Measurements from ENCODE around the gene UQCR10.

Gene UQCR10

DNA sequence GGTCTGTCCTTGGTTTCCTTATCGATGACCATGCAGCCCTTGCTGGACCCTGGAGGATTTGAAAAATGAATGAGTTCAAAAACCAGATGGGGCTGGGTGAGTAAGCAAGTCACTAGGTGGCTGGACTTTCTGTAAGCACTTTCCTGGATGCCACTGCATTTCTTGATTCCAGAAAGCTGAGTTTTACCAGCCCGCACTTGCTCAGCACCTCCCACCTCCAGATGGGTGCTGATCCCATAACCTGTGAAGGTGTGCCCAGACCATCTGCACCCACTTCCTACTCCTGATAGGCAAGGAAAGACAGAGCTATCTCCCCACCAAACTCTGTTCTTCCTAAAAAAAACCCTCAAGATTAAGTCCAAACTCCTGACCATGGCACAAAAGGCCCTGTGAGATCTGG is 49.8 kb downstream of the UQCR10 start:
- Histone ChIP-seq H2AFZ (no peak overlapping the region), H3K27me3 (ENCODE audit: control insufficient read depth, insufficient read depth, low read length) (no peaks in the 10 kb centered on the region), H3K4me3 (ENCODE audit: low read depth, low read length) (no peak overlapping the region), H3K79me2 (no peaks in the 10 kb centered on the region), H3K9me3 (ENCODE audit: control insufficient read depth, low read length) (no peaks in the 10 kb centered on the region), H3K36me3 (ENCODE audit: control insufficient read depth, insufficient read depth, low read length) (no peaks in the 10 kb centered on the region), H3K9ac (no peak overlapping the region), H3K4me2 (ENCODE audit: low read length) (no peak overlapping the region), H3K4me1 (no peaks in the 10 kb centered on the region), H3K27ac (no peak overlapping the region)
- TF ChIP-seq, protein P1, sequence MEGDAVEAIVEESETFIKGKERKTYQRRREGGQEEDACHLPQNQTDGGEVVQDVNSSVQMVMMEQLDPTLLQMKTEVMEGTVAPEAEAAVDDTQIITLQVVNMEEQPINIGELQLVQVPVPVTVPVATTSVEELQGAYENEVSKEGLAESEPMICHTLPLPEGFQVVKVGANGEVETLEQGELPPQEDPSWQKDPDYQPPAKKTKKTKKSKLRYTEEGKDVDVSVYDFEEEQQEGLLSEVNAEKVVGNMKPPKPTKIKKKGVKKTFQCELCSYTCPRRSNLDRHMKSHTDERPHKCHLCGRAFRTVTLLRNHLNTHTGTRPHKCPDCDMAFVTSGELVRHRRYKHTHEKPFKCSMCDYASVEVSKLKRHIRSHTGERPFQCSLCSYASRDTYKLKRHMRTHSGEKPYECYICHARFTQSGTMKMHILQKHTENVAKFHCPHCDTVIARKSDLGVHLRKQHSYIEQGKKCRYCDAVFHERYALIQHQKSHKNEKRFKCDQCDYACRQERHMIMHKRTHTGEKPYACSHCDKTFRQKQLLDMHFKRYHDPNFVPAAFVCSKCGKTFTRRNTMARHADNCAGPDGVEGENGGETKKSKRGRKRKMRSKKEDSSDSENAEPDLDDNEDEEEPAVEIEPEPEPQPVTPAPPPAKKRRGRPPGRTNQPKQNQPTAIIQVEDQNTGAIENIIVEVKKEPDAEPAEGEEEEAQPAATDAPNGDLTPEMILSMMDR (IDR thresholded peaks at IDR 0.05) = no peak

GRCh38 chr22:29817724-29818123 is 50.6 kb downstream of the UQCR10 start:
- TF ChIP-seq, protein P1 (IDR thresholded peaks at IDR 0.05) = no peak
- Histone ChIP-seq H3K27me3 (ENCODE audit: control insufficient read depth, insufficient read depth, low read length) (no peaks in the 10 kb centered on the region), H3K4me2 (ENCODE audit: low read length) (no peak overlapping the region), H3K9me3 (ENCODE audit: control insufficient read depth, low read length) (no peaks in the 10 kb centered on the region), H3K9ac (no peak overlapping the region), H3K79me2 (no peaks in the 10 kb centered on the region), H2AFZ (no peak overlapping the region), H3K36me3 (ENCODE audit: control insufficient read depth, insufficient read depth, low read length) (no peaks in the 10 kb centered on the region), H3K27ac (no peak overlapping the region), H3K4me1 (no peaks in the 10 kb centered on the region), H3K4me3 (ENCODE audit: low read depth, low read length) (no peak overlapping the region)

DNA sequence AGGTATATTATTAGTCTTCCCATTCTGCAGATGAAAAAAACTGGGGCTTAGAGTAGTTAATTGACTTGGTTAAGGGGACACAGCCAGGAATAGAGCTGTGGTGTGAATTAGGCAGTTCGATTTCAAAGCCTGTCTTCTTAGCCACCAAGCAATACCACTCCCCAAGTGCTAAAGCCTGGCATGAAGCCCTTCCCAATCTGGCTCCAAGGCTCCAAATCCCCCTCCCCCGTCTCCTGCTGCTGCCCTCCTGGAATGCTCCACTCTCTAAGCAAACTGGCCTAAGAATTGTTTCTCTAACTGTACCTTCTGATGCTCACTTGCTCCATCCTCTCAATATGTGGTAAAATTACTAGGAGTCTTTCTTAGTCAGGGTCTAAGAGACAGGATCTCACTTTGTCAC is 52.3 kb downstream of the UQCR10 start:
- Histone ChIP-seq H2AFZ (no peak overlapping the region), H3K9me3 (ENCODE audit: control insufficient read depth, low read length) (no peaks in the 10 kb centered on the region), H3K4me3 (ENCODE audit: low read depth, low read length) (no peak overlapping the region), H3K27ac (no peak overlapping the region), H3K9ac (no peak overlapping the region), H3K4me1 (no peaks in the 10 kb centered on the region), H3K79me2 (no peaks in the 10 kb centered on the region), H3K27me3 (ENCODE audit: control insufficient read depth, insufficient read depth, low read length) (no peaks in the 10 kb centered on the region), H3K4me2 (ENCODE audit: low read length) (no peak overlapping the region), H3K36me3 (ENCODE audit: control insufficient read depth, insufficient read depth, low read length) (no peaks in the 10 kb centered on the region)
- TF ChIP-seq, protein P1 (IDR thresholded peaks at IDR 0.05) = no peak
